Spleen (tissue), 7 donors: ENCODE measurements around the gene FNDC3A.

Experiments used
- CTCF ChIP-seq, 11 experiments: fragments of 200-600 bp in 7 of 11; fragments of 450-650 bp in 4 of 11; sonication (generic) in 4 of 11; IDR thresholded peaks in 8 of 11; conservative IDR thresholded peaks in 3 of 11; 1 replicate in 7 of 11; 2 replicates in 4 of 11; pipeline versions ENCODE4 v1.4.0 to v1.8.0; 2016 to 2021; ENCODE audit warnings: antibody characterized with exemption in 11 of 11, inconsistent platforms in 4 of 11, mild to moderate bottlenecking in 1 of 11
- POLR2A ChIP-seq, 3 donors: fragments of 450-650 bp; IDR thresholded peaks; one replicate each; pipeline ENCODE4 v1.5.1; 2017; ENCODE audit warnings: antibody characterized with exemption in 3 of 3, mild to moderate bottlenecking in 1 of 3
- donor health status: DM: no; HTN: no; CAD: no; lungs with moderate emphysema.
- donor health status: DM: no; HTN: no; CAD: no.
- donor health status: DM: no; HTN: no; CAD: no.

DNA sequence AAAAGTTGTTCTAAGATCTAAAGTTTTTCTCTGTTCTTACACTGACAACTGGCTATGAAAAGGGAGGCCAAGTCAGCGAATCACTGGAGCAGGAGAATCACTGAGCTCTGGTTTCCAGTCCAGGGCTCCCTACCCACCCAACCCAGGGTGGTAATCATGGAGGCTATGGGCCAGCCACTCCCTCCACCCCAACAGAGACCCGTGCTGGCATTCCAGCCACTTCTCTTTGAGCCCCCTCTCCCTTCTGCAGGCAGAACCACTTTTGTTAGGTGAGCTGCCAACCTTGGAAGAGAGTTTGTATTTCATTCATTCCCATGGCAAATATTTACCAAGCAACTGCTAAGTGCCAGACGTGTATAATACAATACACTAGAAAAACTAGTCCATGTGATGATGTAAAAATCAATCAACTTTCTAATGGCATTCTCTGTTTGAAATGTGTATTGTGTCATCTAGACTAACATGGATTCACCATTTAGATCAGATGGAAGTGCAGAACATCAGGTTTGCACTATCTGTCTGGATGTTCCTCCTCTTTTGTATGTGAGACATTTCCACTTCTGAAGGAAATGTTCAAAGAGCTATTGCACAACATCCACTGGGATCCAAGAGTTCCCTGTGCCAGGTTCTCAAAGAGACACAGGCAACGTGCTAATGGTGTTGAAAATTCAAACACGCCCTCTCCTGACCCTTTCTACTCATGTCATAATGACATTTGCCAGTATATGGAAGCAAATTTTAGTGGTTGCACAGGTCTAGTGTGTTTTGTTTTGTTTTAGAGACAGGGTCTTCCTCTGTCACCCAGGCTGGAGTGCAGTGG is 249.7 kb downstream of the FNDC3A start:
- TF ChIP-seq CTCF (IDR thresholded peaks at IDR 0.05 in 8 of 11, conservative IDR thresholded peaks at IDR 0.05 in 3 of 11) (no peak), POLR2A (IDR thresholded peaks at IDR 0.05) (no peak)
